NCI-H1694 (cell line): ENCODE results near the gene SON.
"Not testable (repeated sequence)": the region's sequence is repeated elsewhere in the genome, so short reads cannot be mapped to it uniquely, and the experiment has no call there.

Experiments used
- DNase-seq: peaks from one replicate; lab custom pipeline; 2025; lab: John Stamatoyannopoulos, UW

Gene SON

GRCh38 chr21:33569991-33570390 lies 27.2 kb downstream of the SON start:
- DNase-seq, result no peak

GRCh38 chr21:33572350-33572749 lies 29.5 kb downstream of the SON start:
- DNase-seq, result no peak

GRCh38 chr21:33576741-33577141 lies 33.9 kb downstream of the SON start:
- DNase-seq, result not testable (repeated sequence)

GRCh38 chr21:33578214-33578613 lies 35.4 kb downstream of the SON start:
- no peak for DNase-seq

- DNase-seq, result no peak
Measured at GRCh38 chr21:33578959-33579542, 36.2 kb downstream of the SON start.

GRCh38 chr21:33584455-33584854 lies 41.6 kb downstream of the SON start:
- DNase-seq, result no peak

- DNase-seq, result no peak
Measured at GRCh38 chr21:33586927-33587326, 44.1 kb downstream of the SON start.

- no peak for DNase-seq
Measured at GRCh38 chr21:33587792-33588484, 45.1 kb downstream of the SON start.

GRCh38 chr21:33588485-33589335 lies 45.9 kb downstream of the SON start, which contains the start of gene DONSON:
DONSON (minus strand) TSS chr21:33588684; CDS start chr21:33588641, 43 bp downstream.
- peak; percentile 59 for DNase-seq

GRCh38 chr21:33598051-33598450 lies 55.2 kb downstream of the SON start:
- DNase-seq, result no peak

- no peak for DNase-seq
Measured at GRCh38 chr21:33608559-33608958, 65.7 kb downstream of the SON start.

GRCh38 chr21:33611006-33611744 lies 68.3 kb downstream of the SON start:
- DNase-seq, result no peak

GRCh38 chr21:33617565-33617964 lies 74.7 kb downstream of the SON start:
- not testable (repeated sequence) for DNase-seq

- no peak for DNase-seq
Measured at GRCh38 chr21:33618407-33618806, 75.6 kb downstream of the SON start.

GRCh38 chr21:33619726-33620125 lies 76.9 kb downstream of the SON start:
- no peak for DNase-seq

GRCh38 chr21:33622253-33622652 lies 79.4 kb downstream of the SON start:
- no peak for DNase-seq

- DNase-seq, result not testable (repeated sequence)
Measured at GRCh38 chr21:33626151-33626550, 83.3 kb downstream of the SON start.
